Pancreas (tissue), 10 donors: ENCODE results near the gene LIMS2. TPM values are rescaled to one million over a fixed set of nuclear protein-coding genes. Genes with fewer than 3 reads are reported as not detected.
A peak's percentile ranks its signal among the peaks of the same experiment; 100 is the strongest.

Experiments used
- ATAC-seq, 4 donors: fragments of 200-7000 bp; cut with Tn5 transposase; one replicate each; pipeline versions ENCODE4 v1.8.0 to v1.9.1; 2020; ENCODE audit warnings: mild to moderate bottlenecking in 4 of 4, moderate library complexity in 4 of 4
- DNase-seq, 6 donors: peaks; one replicate each; pipeline ENCODE4 v3.0.0-alpha.2; 2020
- FAIRE-seq: peaks from 2 replicates; lab custom pipeline; 2012; peaks lifted over from hg19 to GRCh38; lab: Jason Lieb, UNC
- H3K27ac ChIP-seq, 4 donors: fragments of 200-600 bp; sonication (generic); 1 replicate in 3 of 4; 2 replicates in 1 of 4; pipeline versions ENCODE4 v1.5.0 to v1.8.0; 2020
- H3K27me3 ChIP-seq, 4 donors: fragments of 200-600 bp; one replicate each; pipeline ENCODE4 v1.8.0; 2021
- H3K36me3 ChIP-seq, 3 donors: fragments of 200-600 bp; sonication (generic) in 1 of 3; one replicate each; pipeline versions ENCODE4 v1.5.0 to v1.8.0; 2020 to 2021
- H3K4me1 ChIP-seq, 3 donors: fragments of 200-600 bp; one replicate each; pipeline ENCODE4 v1.8.0; 2021
- H3K4me3 ChIP-seq, 4 donors: fragments of 200-600 bp; sonication (generic) in 2 of 4; one replicate each; pipeline versions ENCODE4 v1.5.0 to v1.8.0; 2020 to 2021
- H3K9me3 ChIP-seq, 4 donors: fragments of 200-600 bp; one replicate each; pipeline ENCODE4 v1.8.0; 2021
- WGBS, 2 donors: extraction: QIAGEN DNeasy Blood & Tissue Kit; methylation state at CpG; one replicate each; pipeline ENCODE4 v1.1.7; 2013; 5-methylcytosine and 5-hydroxymethylcytosine counted together
- intact Hi-C, 3 donors: fragments of 100-400 bp; cut with DNase I; formaldehyde crosslinking; loops; one replicate each; pipeline versions ENCODE4 v1.11.1 to v1.14.2; 2022
- polyA plus RNA-seq, 2 donors: library from polyadenylated mRNA; stranded (reverse); fragments of 200-250 nt; gene quantifications; one replicate each; pipeline ENCODE4 v1.2.3, GENCODE V29; 2013
- total RNA-seq, 6 donors: library from RNA; stranded (reverse); fragmentation: NEBNext Ultra II Directional in 4 of 6; extraction: Animal tissue kit (Norgen Biotek cat#: 25700) in 4 of 6; gene quantifications; one replicate each; pipeline versions ENCODE4 v1.2.1 to v1.2.4, GENCODE V29; 2021 to 2023
- TF ChIP-seq, protein P1 (sequence below), 4 donors: fragments of 200-600 bp; sonication (generic) in 3 of 4; IDR thresholded peaks; one replicate each; pipeline versions ENCODE4 v1.5.0 to v1.8.0; 2021; ENCODE audit warnings: antibody characterized with exemption in 4 of 4
- donor health status: healthy with polysubstance abuse.
- donor health status: DM: no; HTN: no; CAD: no; lungs with moderate emphysema.
- donor health status: DM: no; HTN: no; CAD: no.
- donor health status: control.
- donor health status: control.
- donor health status: Bipolar disorder and iron deficiency.
- donor health status: DM: yes; HTN: yes; CAD: no.
- donor health status: DM: no; HTN: no; CAD: no.
- donor health status: DM: no; HTN: no; CAD: no.
- donor health status: DM: yes; HTN: yes; CAD: no.

Gene LIMS2
- total and polyA plus RNA-seq, 8 donors = 2.2 to 139 (median 5.2) TPM

DNA sequence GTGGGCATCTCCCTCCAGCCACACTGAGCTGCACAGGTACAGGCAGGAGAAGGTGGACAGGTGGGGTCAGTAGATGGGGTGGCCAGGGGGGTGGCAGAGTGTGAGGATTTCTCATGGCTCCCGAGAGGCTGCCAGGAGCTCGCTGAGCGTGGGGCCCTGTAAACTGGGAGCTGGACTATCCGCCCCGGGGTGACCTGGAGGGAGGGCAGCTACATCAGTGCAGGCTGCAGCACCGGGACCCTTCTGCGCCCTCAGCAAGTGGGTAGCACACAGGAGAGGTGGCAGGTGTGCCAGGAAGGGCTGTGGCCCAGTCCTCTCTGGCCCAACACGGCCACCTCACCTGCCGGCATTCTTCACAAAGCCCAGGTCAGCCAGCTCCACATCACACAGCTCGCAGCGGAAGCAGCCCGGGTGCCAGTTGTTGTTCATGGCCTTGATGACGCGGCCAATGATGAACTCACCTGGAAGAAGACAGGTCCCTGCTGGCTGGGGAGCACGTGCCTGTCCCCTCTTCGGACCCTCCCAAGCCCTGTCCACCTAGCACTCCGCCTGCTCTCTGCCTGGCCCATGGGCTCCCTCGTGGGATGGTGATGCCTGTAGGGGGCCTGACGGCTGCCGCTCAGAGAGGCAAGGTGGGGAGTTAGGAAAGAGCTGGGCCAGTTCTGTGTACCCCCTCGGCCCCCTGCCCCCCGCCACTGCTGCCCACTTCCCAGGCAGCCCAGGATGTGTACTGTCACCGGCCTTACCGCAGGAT lies 21.1 kb downstream of the LIMS2 start:
- Histone ChIP-seq H3K9me3 (no peaks in the 10 kb centered on the region), H3K4me1 (peaks cover 0 to 3% (median 0%) of the 10 kb centered on the region in 3 donors), H3K4me3 (no peak overlapping the region), H3K27ac (no peak overlapping the region), H3K36me3 (no peaks in the 10 kb centered on the region), H3K27me3 (no peaks in the 10 kb centered on the region)
- peak in 2 of 6 donors; percentile 12 to 50 for DNase-seq
- intact Hi-C loops = no loop called here
- ATAC-seq = no peak
- TF ChIP-seq, protein P1, sequence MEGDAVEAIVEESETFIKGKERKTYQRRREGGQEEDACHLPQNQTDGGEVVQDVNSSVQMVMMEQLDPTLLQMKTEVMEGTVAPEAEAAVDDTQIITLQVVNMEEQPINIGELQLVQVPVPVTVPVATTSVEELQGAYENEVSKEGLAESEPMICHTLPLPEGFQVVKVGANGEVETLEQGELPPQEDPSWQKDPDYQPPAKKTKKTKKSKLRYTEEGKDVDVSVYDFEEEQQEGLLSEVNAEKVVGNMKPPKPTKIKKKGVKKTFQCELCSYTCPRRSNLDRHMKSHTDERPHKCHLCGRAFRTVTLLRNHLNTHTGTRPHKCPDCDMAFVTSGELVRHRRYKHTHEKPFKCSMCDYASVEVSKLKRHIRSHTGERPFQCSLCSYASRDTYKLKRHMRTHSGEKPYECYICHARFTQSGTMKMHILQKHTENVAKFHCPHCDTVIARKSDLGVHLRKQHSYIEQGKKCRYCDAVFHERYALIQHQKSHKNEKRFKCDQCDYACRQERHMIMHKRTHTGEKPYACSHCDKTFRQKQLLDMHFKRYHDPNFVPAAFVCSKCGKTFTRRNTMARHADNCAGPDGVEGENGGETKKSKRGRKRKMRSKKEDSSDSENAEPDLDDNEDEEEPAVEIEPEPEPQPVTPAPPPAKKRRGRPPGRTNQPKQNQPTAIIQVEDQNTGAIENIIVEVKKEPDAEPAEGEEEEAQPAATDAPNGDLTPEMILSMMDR (IDR thresholded peaks at IDR 0.05) = no peak
- 78 to 82% methylated on average over 24 of the region's 24 CpGs for WGBS, 2 donors
- FAIRE-seq = no peak

DNA sequence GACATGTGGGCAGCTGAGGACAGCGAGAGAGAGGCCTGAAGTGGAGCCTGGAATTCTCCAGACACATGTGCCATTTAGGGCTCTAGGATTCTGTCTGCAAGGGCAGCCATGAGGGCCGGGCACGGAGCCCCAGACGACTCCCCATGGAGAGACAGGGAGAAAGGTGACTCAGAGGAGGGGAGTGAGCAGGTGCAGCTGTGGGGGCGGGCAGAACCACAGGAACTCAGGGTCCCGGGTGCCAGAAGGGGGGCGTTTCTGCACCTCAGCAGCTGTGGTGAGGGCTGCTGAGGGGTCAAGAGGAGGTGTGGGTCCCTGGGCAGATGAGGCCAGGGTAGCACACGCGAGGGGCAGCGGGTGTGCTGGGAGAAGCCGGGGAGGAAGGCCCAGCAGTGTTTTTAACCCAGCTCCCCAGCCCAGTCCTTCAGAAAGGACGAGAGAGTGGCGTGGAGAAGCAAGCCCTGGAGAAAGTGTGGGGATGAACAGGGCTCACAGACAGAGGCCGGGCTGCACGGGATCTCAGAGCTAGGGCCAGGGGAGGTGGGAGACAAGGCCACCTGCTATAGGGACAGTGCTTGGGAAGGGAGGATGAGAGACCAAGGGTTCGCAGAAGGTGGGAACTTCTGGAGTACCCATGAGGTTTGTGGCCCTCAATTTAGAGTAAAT lies 21.8 kb downstream of the LIMS2 start:
- DNase-seq = peak in 2 of 6 donors; percentile 5 to 38
- TF ChIP-seq, protein P1 (IDR thresholded peaks at IDR 0.05) = no peak
- Histone ChIP-seq H3K9me3 (no peaks in the 10 kb centered on the region), H3K36me3 (no peaks in the 10 kb centered on the region), H3K4me3 (no peak overlapping the region), H3K4me1 (peaks cover 0 to 3% (median 0%) of the 10 kb centered on the region in 3 donors), H3K27ac (no peak overlapping the region), H3K27me3 (no peaks in the 10 kb centered on the region)
- ATAC-seq = no peak
- 67 to 77% methylated on average over 16 of the region's 16 CpGs for WGBS, 2 donors
- no peak for FAIRE-seq
- intact Hi-C loops = no loop called here

DNA sequence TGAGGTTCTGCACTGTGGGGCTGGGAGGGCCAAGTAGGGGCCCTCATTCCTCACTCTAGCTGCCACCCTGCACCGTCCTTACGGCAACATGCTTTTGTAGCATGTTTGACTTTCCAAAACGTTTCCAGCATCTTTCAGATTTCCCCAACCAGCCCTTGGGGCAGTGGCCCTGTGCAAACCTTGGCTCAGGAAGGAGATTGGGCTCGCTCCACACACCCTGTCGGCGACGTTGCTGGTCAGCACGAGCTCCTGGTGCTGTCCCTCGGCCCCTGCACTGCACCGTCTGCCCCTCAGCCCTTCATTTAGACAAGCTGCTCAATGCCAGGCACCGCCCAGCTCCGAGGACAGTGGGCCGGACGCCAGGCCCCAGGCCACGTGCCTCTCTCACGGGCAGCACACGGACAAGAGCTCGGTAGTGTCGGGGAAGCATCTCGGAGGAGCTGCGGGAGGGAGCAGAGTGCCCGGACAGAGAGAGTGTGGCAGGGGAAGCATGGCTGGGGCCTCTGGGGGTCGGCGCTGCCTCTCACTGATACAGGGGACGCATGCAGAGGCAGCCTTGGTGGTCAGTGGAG lies 22.5 kb downstream of the LIMS2 start:
- WGBS, 2 donors = 69 to 70% methylated on average over 25 of the region's 25 CpGs
- FAIRE-seq = no peak
- TF ChIP-seq, protein P1 (IDR thresholded peaks at IDR 0.05) = no peak
- ATAC-seq = no peak
- Histone ChIP-seq H3K4me1 (peaks cover 0 to 3% (median 0%) of the 10 kb centered on the region in 3 donors), H3K27me3 (no peaks in the 10 kb centered on the region), H3K4me3 (no peak overlapping the region), H3K36me3 (no peaks in the 10 kb centered on the region), H3K9me3 (no peaks in the 10 kb centered on the region), H3K27ac (no peak overlapping the region)
- intact Hi-C loops = no loop called here
- peak in 2 of 6 donors; percentile 9 to 44 for DNase-seq

DNA sequence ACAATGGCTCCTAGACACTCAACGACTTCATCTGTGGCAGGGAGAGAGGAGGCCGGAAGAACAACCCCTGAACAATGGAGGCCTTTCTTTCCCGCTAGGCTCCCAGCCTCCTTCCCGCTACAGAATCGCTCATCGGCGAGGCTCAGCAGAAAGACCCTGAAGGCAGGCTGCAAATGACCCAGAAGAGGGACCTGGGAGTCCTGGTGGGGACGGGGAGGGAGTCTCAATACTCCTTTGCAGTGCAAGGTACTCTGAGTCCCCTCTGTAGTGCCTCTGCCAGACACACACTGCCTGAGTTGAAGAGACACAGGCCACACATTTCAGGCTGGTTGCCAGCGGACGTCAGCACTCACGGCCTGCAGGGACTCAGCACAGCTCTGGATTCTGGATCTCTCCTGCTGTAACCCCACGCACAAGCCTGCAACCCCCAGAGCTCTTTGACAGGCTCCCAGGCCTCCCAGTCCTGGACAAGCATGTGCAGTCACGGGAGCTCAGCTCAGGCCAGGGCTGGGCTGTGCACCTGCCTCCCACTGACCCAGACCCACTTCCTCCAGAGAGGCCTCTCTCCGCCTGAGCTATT lies 23.3 kb downstream of the LIMS2 start:
- TF ChIP-seq, protein P1 (IDR thresholded peaks at IDR 0.05) = no peak
- ATAC-seq (peak in 2 of 4 donors; percentile 17 to 33), DNase-seq (peak in 2 of 6 donors; percentile 40 to 51), FAIRE-seq (no peak)
- Histone ChIP-seq H3K36me3 (no peaks in the 10 kb centered on the region), H3K4me1 (peaks cover 0 to 3% (median 0%) of the 10 kb centered on the region in 3 donors), H3K4me3 (no peak overlapping the region), H3K9me3 (no peaks in the 10 kb centered on the region), H3K27me3 (no peaks in the 10 kb centered on the region), H3K27ac (no peak overlapping the region)
- 73% methylated on average over 13 to 14 of the region's 14 CpGs for WGBS, 2 donors
- intact Hi-C loops = no loop called here
